Measurements from ENCODE around the gene VAC14.
A peak's percentile ranks its signal among the peaks of the same experiment; 100 is the strongest.

VAC14 gene

GRCh38 chr16:70688246-70688742, 112.7 kb downstream of the VAC14 start:
- no peak for TF ChIP-seq FOXM1 (IDR thresholded peaks at IDR 0.05; ENCODE audit: borderline replicate concordance, low read depth)
- no peak for TF ChIP-seq EGR1 (IDR thresholded peaks at IDR 0.05)

DNA sequence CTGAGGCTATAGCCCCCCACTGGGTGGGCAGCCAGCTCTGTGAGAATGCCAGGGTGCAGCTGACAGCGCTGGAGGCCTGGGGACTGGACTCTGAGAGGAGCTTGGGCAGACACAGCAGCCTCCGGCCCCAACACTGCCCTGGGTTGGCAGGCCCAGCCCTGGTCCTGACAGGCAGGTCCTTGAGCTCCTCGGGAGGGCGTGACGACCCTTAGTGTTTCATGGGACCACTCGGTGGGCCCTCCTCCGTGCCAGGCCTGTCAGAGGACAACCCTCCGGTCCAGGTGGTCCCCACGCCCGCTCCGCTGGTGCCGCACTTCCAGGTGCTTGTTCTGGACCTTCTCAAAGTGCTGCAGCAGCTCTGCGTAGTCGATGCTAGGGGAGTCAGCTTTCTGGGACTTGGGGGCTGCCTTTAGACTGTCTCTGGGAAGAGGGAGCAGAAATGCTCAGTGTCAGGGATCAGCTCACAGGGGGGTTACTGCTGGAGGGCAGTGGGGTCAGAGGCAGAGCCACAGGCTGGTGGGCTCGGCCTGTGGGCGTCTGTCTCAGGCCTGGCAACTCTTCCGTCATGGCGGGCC, 113.2 kb downstream of the VAC14 start:
- TF ChIP-seq CREB1 (IDR thresholded peaks at IDR 0.05; ENCODE audit: low read depth), result no peak
- TF ChIP-seq EP300 (IDR thresholded peaks at IDR 0.05; ENCODE audit: borderline replicate concordance), result no peak
- no peak for TF ChIP-seq MAX (IDR thresholded peaks at IDR 0.05)
- no peak for TF ChIP-seq CEBPB (IDR thresholded peaks at IDR 0.05)
- TF ChIP-seq EGR1 (IDR thresholded peaks at IDR 0.05), result no peak
- TF ChIP-seq TEAD4 (IDR thresholded peaks at IDR 0.05), result no peak
- TF ChIP-seq TCF12 (IDR thresholded peaks at IDR 0.05; ENCODE audit: low read depth), result no peak
- no peak for TF ChIP-seq NFIC (IDR thresholded peaks at IDR 0.05)
- TF ChIP-seq TAF1 (IDR thresholded peaks at IDR 0.05; ENCODE audit: low read depth), result no peak
- TF ChIP-seq ZBTB7A (IDR thresholded peaks at IDR 0.05; ENCODE audit: low read depth), result no peak
- no peak for TF ChIP-seq YY1 (IDR thresholded peaks at IDR 0.05; ENCODE audit: low read depth)

GRCh38 chr16:70687102-70687511, 113.9 kb downstream of the VAC14 start:
- TF ChIP-seq MAX (IDR thresholded peaks at IDR 0.05), result peak; percentile 72; the same call in 1 of the 2 replicates
- no peak for TF ChIP-seq CREB1 (IDR thresholded peaks at IDR 0.05; ENCODE audit: low read depth)
- TF ChIP-seq TCF12 (IDR thresholded peaks at IDR 0.05; ENCODE audit: low read depth), result 0 out of 2 replicates have a peak, but pooled peaks have one; percentile 17

GRCh38 chr16:70686376-70687101, 114.4 kb downstream of the VAC14 start:
- 0 out of 2 replicates have a peak, but pooled peaks have one; percentile 1 for TF ChIP-seq EGR1 (IDR thresholded peaks at IDR 0.05)
- TF ChIP-seq YY1 (IDR thresholded peaks at IDR 0.05; ENCODE audit: low read depth), result no peak
- no peak for TF ChIP-seq TCF12 (IDR thresholded peaks at IDR 0.05; ENCODE audit: low read depth)
- peak; percentile 58; the same call in 1 of the 2 replicates for TF ChIP-seq ZBTB7A (IDR thresholded peaks at IDR 0.05; ENCODE audit: low read depth)
- no peak for TF ChIP-seq USF1 (IDR thresholded peaks at IDR 0.05)
- TF ChIP-seq CEBPB (IDR thresholded peaks at IDR 0.05), result no peak
- TF ChIP-seq TEAD4 (IDR thresholded peaks at IDR 0.05), result no peak
- no peak for TF ChIP-seq RAD21 (IDR thresholded peaks at IDR 0.05; ENCODE audit: low read depth)
- no peak for TF ChIP-seq NFIC (IDR thresholded peaks at IDR 0.05)
- no peak for TF ChIP-seq CREB1 (IDR thresholded peaks at IDR 0.05; ENCODE audit: low read depth)
- TF ChIP-seq REST (IDR thresholded peaks at IDR 0.05; ENCODE audit: low read depth), result no peak
- TF ChIP-seq FOXM1 (IDR thresholded peaks at IDR 0.05; ENCODE audit: borderline replicate concordance, low read depth), result no peak

DNA sequence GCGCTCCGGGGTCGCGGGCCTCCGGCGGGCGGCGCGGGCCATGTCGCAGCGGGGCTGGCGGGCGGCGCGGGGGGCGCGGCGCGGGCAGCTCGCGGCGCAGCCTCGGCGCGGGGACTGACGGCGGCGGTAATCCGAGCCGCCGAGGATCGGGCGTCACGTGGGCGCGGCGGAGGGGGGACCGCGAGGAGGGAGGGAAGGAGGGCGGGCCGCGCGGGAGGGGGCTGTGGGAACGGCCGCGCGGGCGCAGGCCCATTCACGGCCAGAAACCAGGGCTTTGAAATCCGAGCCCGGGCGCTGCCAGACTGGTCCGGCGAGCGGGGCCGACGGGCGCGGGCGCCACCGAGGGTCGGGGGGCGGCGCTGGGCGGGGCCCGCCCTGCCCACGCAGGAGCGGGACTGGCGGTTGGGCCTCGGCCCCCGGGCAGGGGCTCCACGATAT, 115.0 kb downstream of the VAC14 start, which contains the start of gene MTSS2:
MTSS2 (minus strand) TSS at position 116 of the 438 bp plus-strand sequence. CDS start 262 bp downstream, outside the sequence.
- TF ChIP-seq EP300 (IDR thresholded peaks at IDR 0.05; ENCODE audit: borderline replicate concordance), result peak; percentile 58; the same call in 1 of the 2 replicates
- TF ChIP-seq EGR1 (IDR thresholded peaks at IDR 0.05), result peak; percentile 48; the same call in 1 of the 2 replicates
- TF ChIP-seq TEAD4 (IDR thresholded peaks at IDR 0.05), result no peak
- no peak for TF ChIP-seq FOXM1 (IDR thresholded peaks at IDR 0.05; ENCODE audit: borderline replicate concordance, low read depth)
- TF ChIP-seq CREB1 (IDR thresholded peaks at IDR 0.05; ENCODE audit: low read depth), result no peak
- no peak for TF ChIP-seq TAF1 (IDR thresholded peaks at IDR 0.05; ENCODE audit: low read depth)
- no peak for TF ChIP-seq REST (IDR thresholded peaks at IDR 0.05; ENCODE audit: low read depth)
- TF ChIP-seq RAD21 (IDR thresholded peaks at IDR 0.05; ENCODE audit: low read depth), result no peak
- no peak for TF ChIP-seq NFIC (IDR thresholded peaks at IDR 0.05)
- no peak for TF ChIP-seq YY1 (IDR thresholded peaks at IDR 0.05; ENCODE audit: low read depth)
- no peak for TF ChIP-seq CEBPB (IDR thresholded peaks at IDR 0.05)
- peak; percentile 66 for TF ChIP-seq MAX (IDR thresholded peaks at IDR 0.05)
- peak; percentile 97; the same call in 1 of the 2 replicates for TF ChIP-seq ZBTB7A (IDR thresholded peaks at IDR 0.05; ENCODE audit: low read depth)
- TF ChIP-seq TCF12 (IDR thresholded peaks at IDR 0.05; ENCODE audit: low read depth), result peak; percentile 39; the same call in 1 of the 2 replicates
- peak; percentile 95 for TF ChIP-seq USF1 (IDR thresholded peaks at IDR 0.05)
